GM21526 (cell line): ENCODE measurements around the gene GDPD5.

ENCODE experiments used
- ATAC-seq: cut with Tn5 transposase; IDR thresholded peaks from one replicate; pipeline ENCODE4 v1.9.1; 2021; ENCODE audit warnings: moderate library complexity; ENCODE audit not compliant: unreplicated experiment, low FRiP score

The GDPD5 gene

GRCh38 chr11:75558939-75559843, 33.5 kb upstream of the GDPD5 start:
- no peak for ATAC-seq

- no peak for ATAC-seq
These were observed 32.1 kb upstream of the GDPD5 start for GRCh38 chr11:75557666-75558494.

GRCh38 chr11:75556275-75556674, 30.5 kb upstream of the GDPD5 start:
- no peak for ATAC-seq

- ATAC-seq = no peak
These were observed 29.5 kb upstream of the GDPD5 start for GRCh38 chr11:75555079-75555811.

GRCh38 chr11:75554258-75555022, 28.7 kb upstream of the GDPD5 start:
- ATAC-seq = no peak

GRCh38 chr11:75553889-75554257, 28.1 kb upstream of the GDPD5 start:
- no peak for ATAC-seq

- ATAC-seq = no peak
These were observed 27.4 kb upstream of the GDPD5 start for GRCh38 chr11:75553182-75553581.

- ATAC-seq = no peak
These were observed 23.7 kb upstream of the GDPD5 start for GRCh38 chr11:75549370-75549958.

GRCh38 chr11:75548595-75549272, 23.0 kb upstream of the GDPD5 start:
- ATAC-seq = no peak

- ATAC-seq = no peak
These were observed 21.9 kb upstream of the GDPD5 start for GRCh38 chr11:75547617-75548058.

GRCh38 chr11:75547177-75547576, 21.4 kb upstream of the GDPD5 start:
- no peak for ATAC-seq

- ATAC-seq = no peak
These were observed 18.1 kb upstream of the GDPD5 start for GRCh38 chr11:75543806-75544205.

- ATAC-seq = no peak
These were observed 16.3 kb upstream of the GDPD5 start for GRCh38 chr11:75542088-75542438.

- no peak for ATAC-seq
These were observed 15.7 kb upstream of the GDPD5 start for GRCh38 chr11:75541193-75542087.

- no peak for ATAC-seq
These were observed 14.0 kb upstream of the GDPD5 start for GRCh38 chr11:75539459-75540334.

GRCh38 chr11:75538150-75538942, 12.6 kb upstream of the GDPD5 start:
- ATAC-seq = no peak

GRCh38 chr11:75537740-75538139, 12.0 kb upstream of the GDPD5 start:
- no peak for ATAC-seq
